ENCODE data around the gene R3HDM4. TPM values are rescaled to one million over a fixed set of nuclear protein-coding genes. Genes with fewer than 3 reads are reported as not detected.

Gene R3HDM4
- total RNA-seq, 1 donor from 2014 or later = 35.8 TPM

- Histone ChIP-seq H3K4me3 (ENCODE audit: low read depth, low read length) (no peak overlapping the region), H3K36me3 (ENCODE audit: control insufficient read depth, insufficient read depth, low read length) (peaks cover 24% of the 10 kb centered on the region), H3K27me3 (ENCODE audit: control insufficient read depth, insufficient read depth, low read length) (no peaks in the 10 kb centered on the region)
- no peak for TF ChIP-seq CTCF (IDR thresholded peaks at IDR 0.05; ENCODE audit: insufficient read depth, low read length, severe bottlenecking)
- DNase-seq (ENCODE audit: low read depth) (no peak), FAIRE-seq (no peak)
Observed at GRCh38 chr19:899336-900042, 13.5 kb downstream of the R3HDM4 start.

- DNase-seq (ENCODE audit: low read depth) (no peak), FAIRE-seq (no peak)
- no peak overlapping the region for H3K4me3 ChIP-seq (ENCODE audit: low read depth, low read length)
- no peaks in the 10 kb centered on the region for H3K27me3 ChIP-seq (ENCODE audit: control insufficient read depth, insufficient read depth, low read length)
- no peak for TF ChIP-seq CTCF (IDR thresholded peaks at IDR 0.05; ENCODE audit: insufficient read depth, low read length, severe bottlenecking)
- H3K36me3 ChIP-seq (ENCODE audit: control insufficient read depth, insufficient read depth, low read length) = peaks cover 24% of the 10 kb centered on the region
Observed at GRCh38 chr19:898663-899062, 14.4 kb downstream of the R3HDM4 start.

- TF ChIP-seq CTCF (IDR thresholded peaks at IDR 0.05; ENCODE audit: insufficient read depth, low read length, severe bottlenecking) = peak; percentile 9
- DNase-seq (ENCODE audit: low read depth) (no peak), FAIRE-seq (no peak)
- Histone ChIP-seq H3K4me3 (ENCODE audit: low read depth, low read length) (no peak overlapping the region), H3K27me3 (ENCODE audit: control insufficient read depth, insufficient read depth, low read length) (no peaks in the 10 kb centered on the region), H3K36me3 (ENCODE audit: control insufficient read depth, insufficient read depth, low read length) (peaks cover 24% of the 10 kb centered on the region)
Observed at GRCh38 chr19:897442-898039, 15.5 kb downstream of the R3HDM4 start.

- TF ChIP-seq CTCF (IDR thresholded peaks at IDR 0.05; ENCODE audit: insufficient read depth, low read length, severe bottlenecking) = no peak
- DNase-seq (ENCODE audit: low read depth) (no peak), FAIRE-seq (no peak)
- no peaks in the 10 kb centered on the region for H3K27me3 ChIP-seq (ENCODE audit: control insufficient read depth, insufficient read depth, low read length)
- H3K36me3 ChIP-seq (ENCODE audit: control insufficient read depth, insufficient read depth, low read length) = peaks cover 23% of the 10 kb centered on the region
- no peak overlapping the region for H3K4me3 ChIP-seq (ENCODE audit: low read depth, low read length)
Observed at GRCh38 chr19:896999-897398, 16.0 kb downstream of the R3HDM4 start.

- Histone ChIP-seq H3K27me3 (ENCODE audit: control insufficient read depth, insufficient read depth, low read length) (no peaks in the 10 kb centered on the region), H3K4me3 (ENCODE audit: low read depth, low read length) (no peak overlapping the region), H3K36me3 (ENCODE audit: control insufficient read depth, insufficient read depth, low read length) (peaks cover 18% of the 10 kb centered on the region)
- TF ChIP-seq CTCF (IDR thresholded peaks at IDR 0.05; ENCODE audit: insufficient read depth, low read length, severe bottlenecking) = no peak
- FAIRE-seq = no peak
- DNase-seq (ENCODE audit: low read depth) = no peak
Observed at GRCh38 chr19:896434-896833, 16.6 kb downstream of the R3HDM4 start.
